ENCODE results near the gene CMIP.
"Not testable (repeated sequence)": the region's sequence is repeated elsewhere in the genome, so short reads cannot be mapped to it uniquely, and the experiment has no call there.

CMIP gene

DNA sequence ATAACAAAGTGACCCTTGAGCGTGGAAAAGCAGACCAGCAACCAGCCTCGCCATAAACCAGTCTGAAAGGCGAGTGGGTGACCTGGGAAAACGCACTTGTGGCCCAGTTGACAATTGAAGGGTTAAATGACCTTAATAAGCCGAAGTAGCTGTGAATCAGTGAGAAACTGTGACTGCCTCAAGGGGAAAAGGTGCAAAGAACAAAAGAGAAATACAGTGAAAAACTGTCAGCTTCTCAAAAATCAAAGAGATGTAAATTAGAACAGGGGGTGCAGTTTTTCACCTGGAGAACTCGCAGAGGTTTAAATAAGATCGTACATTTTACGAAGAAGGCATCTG lies 124.1 kb downstream of the CMIP start:
- no peak for DNase-seq (ENCODE audit: low read depth)

DNA sequence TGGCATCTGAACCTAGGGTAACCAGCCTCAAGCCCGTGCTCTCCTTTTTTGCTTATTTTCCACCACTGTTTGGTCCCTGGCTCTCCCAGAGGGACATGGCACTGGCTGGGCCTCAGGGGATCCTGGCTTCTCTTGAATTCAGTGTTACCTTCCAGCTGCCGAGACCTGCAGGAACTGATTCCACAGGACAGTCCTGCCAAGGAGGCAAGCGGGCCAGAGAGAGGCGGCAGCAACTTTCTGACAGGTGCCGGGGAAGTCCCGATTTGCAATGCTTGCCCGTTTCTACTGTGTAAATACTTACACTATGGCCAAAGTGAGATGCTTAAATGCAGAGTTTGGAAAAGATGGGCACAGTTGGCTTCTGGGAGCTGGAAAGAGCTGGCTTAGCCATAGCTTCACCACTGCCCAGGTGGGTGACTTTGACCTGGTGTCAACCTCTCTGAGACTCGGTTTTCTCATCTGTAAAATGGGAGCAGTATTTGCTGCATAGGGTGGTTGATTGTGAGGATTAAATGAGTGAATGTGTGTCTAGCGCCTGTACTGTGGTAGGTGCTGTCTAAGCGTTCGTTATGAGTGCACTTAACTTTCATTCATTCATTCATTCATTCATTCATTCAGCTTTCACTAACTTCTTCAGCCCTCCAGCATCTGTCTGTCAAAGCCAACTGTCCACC lies 124.9 kb downstream of the CMIP start:
- no peak for DNase-seq (ENCODE audit: low read depth)

DNA sequence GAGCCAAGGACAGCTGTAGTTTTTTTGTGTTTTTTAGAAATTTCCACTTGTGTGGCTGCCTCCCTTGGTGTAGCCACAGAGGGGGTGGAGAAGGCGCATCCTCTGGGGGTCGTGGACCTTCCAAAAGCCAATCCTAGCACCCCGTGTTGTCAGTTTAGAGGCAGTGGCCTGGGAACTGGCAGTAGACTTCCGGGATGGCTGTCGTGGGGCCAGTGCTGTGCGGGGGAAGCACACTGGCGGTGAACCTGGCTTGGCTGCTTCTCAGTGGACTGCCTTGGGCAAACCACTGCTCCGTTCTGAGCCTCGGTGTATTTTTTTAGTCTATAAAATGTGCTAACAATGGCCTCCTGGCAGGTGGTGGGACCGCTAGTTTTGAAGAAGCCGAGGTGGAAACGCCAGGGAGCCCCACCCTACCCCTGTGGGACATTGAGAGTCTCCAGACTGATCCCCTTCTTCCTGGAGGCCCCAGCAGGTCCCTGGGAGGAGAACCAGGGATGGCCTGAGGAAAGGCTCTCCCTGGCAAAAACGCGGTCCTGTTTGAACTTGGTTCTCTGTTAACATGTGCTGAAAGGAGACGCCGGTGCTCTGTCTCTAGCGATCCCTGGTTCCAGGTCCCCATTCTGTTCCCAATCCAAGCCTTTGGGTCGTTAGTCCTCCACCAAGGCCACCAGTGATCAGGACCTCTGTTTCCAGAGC lies 125.7 kb downstream of the CMIP start:
- DNase-seq (ENCODE audit: low read depth): no peak

DNA sequence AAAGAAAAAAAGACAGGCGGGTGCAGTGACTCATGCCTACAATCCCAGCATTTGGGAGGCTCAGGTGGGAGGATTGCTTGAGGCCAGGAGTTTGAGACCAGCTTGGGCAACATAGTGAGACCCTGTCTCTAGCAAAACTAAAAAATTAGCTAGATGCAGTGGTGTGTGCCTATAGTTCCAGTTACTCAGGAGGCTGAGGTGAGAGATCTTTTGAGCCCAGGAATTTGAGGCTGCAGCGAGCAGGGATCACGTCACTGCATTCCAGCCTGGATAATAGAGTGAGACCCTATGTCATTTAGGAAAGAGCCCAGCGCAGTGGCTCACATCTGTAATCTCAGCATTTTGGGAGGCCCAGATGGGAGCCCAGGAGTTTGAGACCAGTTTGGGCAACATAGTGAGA lies 126.6 kb downstream of the CMIP start:
- DNase-seq (ENCODE audit: low read depth): no peak

DNA sequence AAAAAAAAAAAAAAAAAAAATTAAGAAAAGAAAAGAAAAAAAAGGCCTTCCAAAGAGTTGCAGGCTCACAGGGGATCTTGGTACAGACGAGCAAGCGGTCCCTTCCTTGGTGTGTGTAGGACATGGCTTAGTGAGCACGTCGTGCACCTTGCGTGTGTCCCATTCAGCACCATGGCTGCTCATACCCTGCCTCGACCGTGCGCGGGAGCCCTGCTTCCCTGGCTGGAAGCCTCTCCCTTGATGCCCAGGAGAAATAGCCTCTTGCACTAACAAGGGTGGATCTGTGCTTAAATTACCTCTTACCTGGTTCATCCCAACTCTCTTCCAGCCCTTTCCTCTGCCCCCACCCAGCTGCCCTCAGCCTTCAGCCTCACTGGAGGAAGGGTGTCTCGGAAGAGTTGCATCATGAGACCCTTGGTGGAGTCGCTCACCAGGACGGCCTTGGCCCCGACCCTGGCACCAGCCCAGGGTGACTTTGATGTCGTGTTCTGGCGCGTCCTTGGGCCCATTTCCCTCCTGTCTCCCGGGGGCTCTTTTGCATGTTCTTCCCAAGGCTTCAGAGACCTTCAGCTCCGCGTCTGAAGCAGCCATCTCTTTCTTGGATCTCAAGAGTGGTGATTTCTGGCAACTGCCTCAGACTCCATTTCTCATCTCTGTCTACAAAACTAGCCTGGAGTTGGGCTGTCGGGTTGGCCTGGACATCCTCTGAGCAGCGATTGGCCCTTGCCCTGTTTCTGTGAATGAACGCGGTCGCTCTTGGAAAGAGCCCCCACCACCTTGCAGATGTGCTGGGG lies 127.2 kb downstream of the CMIP start:
- no peak for DNase-seq (ENCODE audit: low read depth)

DNA sequence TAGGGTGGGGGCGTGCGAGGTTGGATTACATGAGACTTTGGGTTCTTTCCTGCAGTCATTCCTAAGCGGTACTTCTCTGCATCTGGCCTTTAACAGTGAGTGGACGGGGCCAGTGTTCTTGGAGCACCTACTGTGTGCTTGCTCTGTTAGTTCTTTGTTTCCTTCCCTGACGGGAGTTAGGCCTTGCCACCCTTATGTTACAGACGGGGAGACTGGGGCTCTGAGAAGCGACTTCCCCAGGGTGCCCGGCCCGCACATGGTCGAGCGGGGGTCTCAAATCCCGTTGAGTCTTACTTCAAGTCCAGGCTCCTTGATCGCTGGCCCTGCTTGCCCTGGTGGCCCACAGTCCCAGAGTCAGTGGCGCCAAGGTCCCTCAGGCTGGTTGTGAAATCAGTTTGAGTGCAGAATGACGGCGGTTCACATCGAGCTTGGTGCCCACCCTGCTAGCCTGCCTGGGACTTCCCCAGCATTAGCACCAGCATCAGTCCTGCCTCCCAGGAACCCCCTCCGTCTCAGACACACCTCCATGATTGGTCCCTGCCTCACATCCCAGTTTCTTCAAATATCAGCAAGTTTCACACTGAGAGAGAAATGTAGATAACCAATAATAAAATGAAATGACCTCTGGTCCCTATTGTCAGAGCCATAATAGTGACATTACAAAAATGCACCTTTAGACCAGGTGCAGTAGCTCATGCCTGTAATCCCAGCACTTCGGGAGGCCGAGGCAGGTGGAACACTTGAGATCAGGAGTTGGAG lies 128.0 kb downstream of the CMIP start:
- no peak for DNase-seq (ENCODE audit: low read depth)

DNA sequence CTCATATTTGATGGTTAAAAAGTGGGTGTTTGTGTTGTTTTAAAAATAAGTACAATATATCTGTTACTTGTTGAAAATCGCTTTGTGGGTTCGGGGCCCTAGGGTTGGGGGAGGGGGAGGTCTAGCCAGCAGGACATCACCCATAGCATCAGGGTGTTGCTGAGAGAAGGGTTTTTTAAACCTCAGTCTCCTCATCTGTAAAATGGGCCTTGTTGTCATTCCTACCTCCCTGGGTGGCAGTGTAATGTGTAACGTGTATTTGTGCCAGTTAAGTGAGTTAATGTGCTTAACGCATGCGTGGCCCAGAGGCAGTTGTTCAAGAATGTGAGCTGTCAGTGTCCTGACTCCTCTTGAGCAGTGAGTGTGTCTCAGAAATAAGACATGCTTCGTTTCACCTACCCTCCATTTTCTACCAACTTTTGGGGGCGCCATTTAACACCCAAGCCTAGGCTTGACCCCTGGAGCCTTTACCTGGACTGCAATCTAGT lies 129.0 kb downstream of the CMIP start:
- no peak for DNase-seq (ENCODE audit: low read depth)

DNA sequence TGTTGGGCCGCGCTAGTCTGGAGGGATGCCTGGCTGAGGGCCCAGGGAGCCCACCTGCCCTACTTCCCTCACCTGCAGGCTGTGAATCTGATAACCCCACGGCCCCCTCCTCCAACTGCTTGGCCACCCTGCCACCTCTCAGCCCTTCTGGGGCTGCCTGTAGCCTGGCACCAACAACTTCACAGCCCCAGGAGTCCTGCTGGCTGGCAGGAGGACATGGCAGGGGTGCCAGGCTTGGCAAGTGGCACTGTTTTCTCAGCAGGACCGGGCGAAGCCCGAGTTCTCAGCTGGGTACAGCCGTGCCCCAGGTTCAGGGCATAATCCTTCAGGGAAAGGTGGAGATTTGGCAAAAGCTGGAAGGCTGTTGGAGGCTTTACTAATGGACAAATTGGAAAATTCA lies 129.6 kb downstream of the CMIP start:
- no peak for DNase-seq (ENCODE audit: low read depth)

DNA sequence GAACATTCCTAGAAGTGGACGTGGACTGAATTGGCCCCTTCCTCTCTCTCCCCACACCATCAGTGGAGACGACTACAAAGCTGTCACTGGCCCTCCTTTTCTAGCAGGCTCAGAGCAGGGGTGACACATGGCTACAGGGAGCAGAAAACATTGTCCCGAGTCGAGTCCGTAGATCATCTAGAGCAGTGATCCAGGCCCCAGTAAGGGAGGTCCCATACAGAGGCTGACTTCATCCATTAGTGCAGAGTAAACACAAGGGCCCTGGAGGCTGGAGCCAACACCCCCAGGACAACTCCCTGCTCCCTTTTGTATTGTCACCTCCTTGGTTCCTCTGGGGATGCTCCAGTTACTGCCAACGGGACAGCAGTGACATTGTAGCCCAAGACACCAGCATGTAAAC lies 130.7 kb downstream of the CMIP start:
- no peak for DNase-seq (ENCODE audit: low read depth)

DNA sequence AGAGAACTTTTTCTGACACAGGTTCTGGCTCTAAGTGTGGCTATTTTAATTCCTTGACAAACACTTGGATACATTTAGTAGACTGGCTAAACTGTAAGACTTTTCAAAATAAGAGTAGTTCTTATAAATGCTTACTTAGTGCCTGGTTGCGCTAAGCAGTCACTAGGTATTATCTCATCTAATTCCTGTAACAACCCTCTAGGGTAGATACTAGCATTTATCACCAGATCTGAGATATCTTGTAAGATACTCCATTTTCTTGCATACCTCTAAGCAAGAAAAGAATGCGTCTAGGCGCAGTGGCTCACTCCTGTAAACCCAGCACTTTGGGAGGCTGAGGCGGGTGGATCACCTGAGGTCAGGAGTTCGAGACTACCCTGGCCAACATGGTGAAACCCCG lies 131.2 kb downstream of the CMIP start:
- no peak for DNase-seq (ENCODE audit: low read depth)

DNA sequence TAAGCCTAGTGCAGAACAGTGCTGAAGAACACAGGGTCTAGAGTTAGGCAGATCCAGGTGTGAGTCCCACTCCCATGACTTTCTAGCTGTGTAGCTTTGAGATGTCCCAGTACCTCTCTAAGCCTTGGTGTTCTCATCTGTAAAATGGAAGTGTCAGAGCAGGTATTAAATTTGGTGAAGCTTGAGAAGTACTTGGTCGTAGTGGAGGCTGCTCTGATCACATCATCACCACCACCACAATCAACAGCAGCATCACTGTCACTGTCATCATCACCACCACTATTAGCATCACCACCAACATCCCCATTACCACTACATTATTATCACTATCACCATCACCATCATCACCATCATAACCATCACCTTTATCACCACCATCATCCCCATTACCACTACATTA lies 132.1 kb downstream of the CMIP start:
- DNase-seq (ENCODE audit: low read depth): no peak

DNA sequence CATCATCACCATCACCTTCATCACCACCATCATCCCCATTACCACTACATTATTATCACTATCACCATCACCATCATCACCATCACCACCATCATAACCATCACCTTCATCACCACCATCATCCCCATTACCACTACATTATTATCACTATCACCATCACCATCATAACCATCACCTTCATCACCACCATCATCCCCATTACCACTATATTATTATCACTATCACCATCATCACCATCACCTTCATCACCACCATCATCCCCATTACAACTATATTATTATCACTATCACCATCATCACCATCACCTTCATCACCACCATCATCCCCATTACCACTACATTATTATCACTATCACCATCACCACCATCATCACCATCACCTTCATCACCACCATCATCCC lies 132.7 kb downstream of the CMIP start:
- not testable (repeated sequence) for DNase-seq (ENCODE audit: low read depth)

DNA sequence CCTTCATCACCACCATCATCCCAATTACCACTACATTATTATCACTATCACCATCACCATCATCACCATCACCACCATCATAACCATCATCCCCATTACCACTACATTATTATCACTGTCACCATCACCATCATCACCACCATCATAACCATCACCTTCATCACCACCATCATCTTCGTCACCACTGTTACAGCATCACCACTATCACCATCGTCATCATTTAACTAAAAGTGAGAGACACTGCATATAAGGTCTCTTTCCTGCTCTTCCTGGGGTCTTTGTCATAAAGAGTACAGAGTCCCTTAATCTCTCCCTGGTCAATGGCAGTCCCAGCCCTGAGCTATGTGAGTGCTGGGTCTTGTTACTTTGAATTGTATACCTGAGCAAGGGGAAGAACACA lies 133.5 kb downstream of the CMIP start:
- no peak for DNase-seq (ENCODE audit: low read depth)

DNA sequence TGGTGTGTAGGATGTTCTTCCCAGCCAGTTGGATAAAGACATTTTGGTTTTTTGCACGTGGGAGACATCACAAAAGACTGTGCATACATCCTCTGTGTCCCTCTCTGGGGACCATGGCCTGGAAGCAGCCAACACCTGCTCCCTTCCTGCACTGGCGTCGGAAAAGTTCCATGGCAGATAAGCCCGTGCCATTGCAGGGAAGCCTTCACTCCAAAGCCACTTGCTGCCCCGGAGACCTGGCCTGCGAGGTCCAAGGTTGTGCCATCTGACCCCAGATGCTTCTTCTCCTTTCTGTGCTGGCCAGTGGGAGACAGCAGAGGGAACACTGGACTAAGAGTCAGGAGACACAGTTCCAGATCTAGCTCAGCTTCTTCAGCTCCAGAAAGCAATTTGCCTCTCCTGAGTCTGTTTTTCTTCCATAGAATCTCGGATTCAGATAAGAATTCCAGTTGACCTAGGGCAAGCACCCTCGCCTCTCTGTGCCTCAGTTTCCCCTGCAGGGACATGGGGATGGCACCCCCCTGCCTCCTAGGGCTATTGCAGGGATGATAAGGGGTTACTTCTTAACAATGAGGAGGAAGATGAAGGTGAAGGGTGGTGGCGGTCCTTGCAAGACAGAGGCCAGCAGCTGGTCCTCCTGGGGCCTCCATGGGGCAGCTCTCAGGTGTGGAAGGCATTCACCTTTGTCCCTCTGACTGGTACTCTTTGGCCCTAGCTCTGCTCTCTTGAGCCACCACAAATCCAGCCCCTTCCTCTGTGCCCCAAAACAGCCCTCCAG lies 134.2 kb downstream of the CMIP start:
- no peak for DNase-seq (ENCODE audit: low read depth)

DNA sequence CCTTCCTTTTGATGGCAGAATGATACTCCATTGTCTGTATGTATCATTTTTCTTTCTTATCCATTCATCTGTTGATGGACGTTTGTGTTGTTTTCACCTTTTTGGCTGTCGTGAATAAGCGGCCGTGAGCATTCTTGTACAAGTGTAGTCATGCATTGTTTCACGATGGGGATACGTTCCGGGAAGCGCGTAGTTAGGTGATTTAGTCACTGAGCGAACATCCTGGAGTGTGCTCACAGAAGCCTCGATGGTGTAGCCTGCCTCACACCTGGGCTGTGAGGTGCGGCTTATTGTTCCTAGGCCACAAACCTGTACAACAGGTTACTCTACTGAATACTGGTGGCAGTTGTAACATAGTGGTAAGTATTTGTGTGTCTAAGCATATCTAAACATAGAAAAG lies 136.5 kb downstream of the CMIP start:
- no peak for DNase-seq (ENCODE audit: low read depth)

DNA sequence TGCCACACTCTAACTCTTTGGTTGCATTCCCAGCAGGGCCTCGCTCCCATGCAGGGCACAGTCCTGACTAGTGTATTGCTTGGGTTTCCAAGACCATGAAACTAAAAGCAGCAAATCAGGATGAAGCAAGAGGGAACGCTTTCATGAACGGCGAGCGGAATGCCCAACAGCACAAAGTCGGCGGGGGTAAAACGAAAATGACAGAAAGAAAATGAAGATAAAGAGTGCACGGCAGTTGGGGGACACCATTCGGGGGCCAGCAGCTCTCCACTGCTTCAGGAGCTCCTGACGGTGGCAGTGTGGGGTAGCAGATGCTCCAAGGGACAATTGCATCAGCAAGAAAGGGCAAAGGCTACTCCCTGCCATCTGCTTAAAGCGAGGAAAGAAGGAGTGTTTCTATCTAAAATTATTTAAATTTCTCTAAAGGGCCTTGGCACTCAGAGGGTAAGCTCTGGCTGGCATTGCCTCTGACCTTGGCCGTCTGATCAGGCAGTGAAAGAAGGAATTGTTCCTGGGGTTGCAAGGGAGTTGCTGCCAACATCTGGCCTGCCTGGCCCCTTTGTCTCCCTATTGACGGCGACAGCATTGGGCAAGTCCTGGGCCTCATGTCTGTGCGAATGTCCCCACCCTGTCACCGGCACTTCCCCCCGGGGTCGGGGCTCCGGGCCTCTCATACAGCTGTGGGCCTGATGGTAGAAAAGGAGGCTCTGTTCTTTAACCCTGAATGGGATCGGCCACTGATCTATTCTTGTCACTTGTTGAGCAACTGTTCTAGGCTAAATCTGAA lies 138.2 kb downstream of the CMIP start:
- no peak for DNase-seq (ENCODE audit: low read depth)

DNA sequence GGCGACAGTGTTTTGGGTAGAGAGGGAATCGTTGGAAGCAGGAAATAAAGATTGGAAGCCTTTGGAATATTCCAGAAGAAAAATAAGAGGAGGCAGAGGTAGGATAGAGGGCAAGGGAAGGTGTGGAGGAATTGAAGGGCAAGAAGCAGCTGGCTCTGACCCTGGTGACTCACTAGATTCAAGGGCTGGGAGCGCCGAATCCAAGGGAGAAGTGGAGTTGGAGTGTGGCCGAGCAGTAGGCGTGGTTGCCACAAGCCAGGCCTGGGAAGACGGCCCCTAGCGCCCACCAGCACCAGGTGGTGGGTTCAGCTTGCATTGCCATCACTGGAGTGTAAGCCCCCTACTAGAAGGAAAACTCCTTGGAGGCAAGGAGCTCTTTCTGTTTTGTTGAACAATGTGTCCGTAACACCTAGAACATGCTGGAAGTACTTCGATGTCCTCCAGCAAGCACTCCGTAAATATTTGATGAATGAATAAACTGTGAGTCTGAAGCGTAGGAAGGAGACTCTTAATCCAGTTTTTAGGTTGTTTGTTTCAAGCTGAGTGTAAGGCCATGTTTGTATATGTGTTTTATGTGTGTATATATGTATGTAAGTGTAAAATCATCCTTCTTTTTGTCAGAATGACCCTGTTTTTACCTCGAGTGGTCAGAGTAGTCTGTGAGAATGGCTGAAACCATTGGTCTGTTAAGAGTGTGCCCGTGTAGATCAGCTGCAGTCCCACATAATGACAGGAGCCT lies 139.5 kb downstream of the CMIP start:
- DNase-seq (ENCODE audit: low read depth): no peak

DNA sequence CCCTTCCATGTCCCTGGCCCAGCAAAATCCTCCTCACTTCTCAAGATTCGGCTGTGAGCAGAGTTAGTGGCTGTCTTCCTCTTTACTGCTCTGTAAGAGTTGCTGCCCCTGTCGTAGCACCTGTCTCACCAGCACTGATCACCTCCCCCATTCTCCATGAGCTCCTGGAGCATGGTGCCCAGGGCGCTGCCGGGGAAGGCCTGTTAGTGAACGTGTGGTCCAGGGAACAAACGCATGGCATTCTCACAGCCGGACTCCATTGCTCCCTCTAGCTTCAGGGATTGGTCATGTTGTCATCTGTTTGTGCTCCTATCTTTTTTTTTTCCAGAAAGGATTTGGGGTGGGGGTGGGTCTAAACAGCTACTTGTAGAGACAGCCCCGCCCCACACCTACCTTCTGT lies 141.2 kb downstream of the CMIP start:
- DNase-seq (ENCODE audit: low read depth): no peak

DNA sequence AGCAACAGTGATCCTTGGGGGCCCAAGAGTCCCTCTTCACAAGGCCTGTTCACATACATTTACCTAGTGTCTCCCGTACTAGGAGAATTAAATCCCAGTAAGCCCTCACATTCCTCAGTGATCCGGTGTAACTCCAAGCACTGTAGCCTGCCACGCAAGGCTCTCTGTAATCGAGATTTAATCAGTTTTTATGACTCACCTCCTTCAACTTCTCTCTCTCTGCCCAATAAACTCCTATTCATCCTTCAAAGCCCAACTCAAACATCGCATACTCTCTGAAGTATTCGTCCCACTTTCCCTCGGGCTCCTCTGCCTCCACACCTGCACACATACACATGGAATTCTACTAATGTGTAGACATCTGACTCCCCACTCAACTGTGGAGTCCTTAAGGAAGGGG lies 141.8 kb downstream of the CMIP start:
- no peak for DNase-seq (ENCODE audit: low read depth)

DNA sequence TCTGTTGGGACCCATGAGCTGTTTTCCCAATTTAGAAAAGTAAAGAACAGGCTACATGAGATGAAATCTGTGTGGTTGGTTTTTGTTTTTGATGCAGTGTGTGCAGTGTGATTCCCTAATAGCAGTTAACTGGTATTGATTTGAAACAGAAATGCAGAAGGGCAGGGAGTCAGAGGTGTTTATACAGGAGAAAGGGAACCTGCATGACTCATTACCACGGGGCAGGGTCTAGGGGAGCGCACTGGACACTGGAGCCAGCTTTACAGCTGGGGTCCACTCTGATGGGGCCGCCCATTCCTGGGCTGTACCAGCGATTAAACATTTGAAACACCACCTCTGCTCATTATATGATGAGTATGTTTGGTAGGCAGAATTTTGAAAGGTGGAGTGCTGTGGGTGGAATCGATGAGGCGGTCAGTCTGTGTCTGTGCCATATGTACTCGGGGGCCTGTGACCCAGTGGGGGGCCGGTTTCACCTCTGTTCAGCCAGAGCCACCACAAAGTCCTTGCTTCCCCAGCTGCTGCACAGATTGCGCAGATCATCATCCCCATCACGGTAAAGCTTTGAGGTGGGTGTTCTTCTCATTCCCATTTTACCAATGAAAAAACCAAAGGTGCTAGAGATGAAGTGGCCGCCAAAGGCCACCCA lies 142.5 kb downstream of the CMIP start:
- DNase-seq (ENCODE audit: low read depth): no peak
